DMS153 treated with DMSO at 0.1 percent for 48 hours (cell line): ENCODE results near the gene YPEL5.
"Not testable (repeated sequence)": the region's sequence is repeated elsewhere in the genome, so short reads cannot be mapped to it uniquely, and the experiment has no call there.

Source experiments
- DNase-seq: peaks from one replicate; lab custom pipeline; 2025; ENCODE audit not compliant: unreplicated experiment; lab: John Stamatoyannopoulos, UW

Gene YPEL5

GRCh38 chr2:30136764-30137444 is 9.9 kb upstream of the YPEL5 start:
- DNase-seq: no peak

GRCh38 chr2:30139131-30139870 is 7.5 kb upstream of the YPEL5 start:
- DNase-seq: no peak

- DNase-seq: no peak
Measured at GRCh38 chr2:30141136-30141535, 5.7 kb upstream of the YPEL5 start.

GRCh38 chr2:30144260-30144659 is 2.5 kb upstream of the YPEL5 start:
- DNase-seq: no peak

GRCh38 chr2:30144951-30145350 is 1.9 kb upstream of the YPEL5 start:
- DNase-seq: not testable (repeated sequence)

GRCh38 chr2:30145826-30146336 is 926 bp upstream of the YPEL5 start:
- DNase-seq: no peak

- no peak for DNase-seq
Measured at GRCh38 chr2:30147196-30147714, 448 bp downstream of the YPEL5 start.

GRCh38 chr2:30147715-30148610 is 1.2 kb downstream of the YPEL5 start:
- peak; percentile 12 for DNase-seq

GRCh38 chr2:30148850-30149249 is 2.0 kb downstream of the YPEL5 start:
- no peak for DNase-seq

GRCh38 chr2:30149513-30149912 is 2.7 kb downstream of the YPEL5 start:
- no peak for DNase-seq

- no peak for DNase-seq
Measured at GRCh38 chr2:30149976-30150375, 3.2 kb downstream of the YPEL5 start.

- no peak for DNase-seq
Measured at GRCh38 chr2:30150786-30151185, 4.0 kb downstream of the YPEL5 start.

- DNase-seq: no peak
Measured at GRCh38 chr2:30152385-30152784, 5.6 kb downstream of the YPEL5 start.

GRCh38 chr2:30155202-30155601 is 8.4 kb downstream of the YPEL5 start:
- no peak for DNase-seq

- DNase-seq: no peak
Measured at GRCh38 chr2:30155889-30156658, 9.3 kb downstream of the YPEL5 start.

- no peak for DNase-seq
Measured at GRCh38 chr2:30157616-30158015, 10.8 kb downstream of the YPEL5 start.

GRCh38 chr2:30159766-30160165 is 13.0 kb downstream of the YPEL5 start:
- no peak for DNase-seq

GRCh38 chr2:30161929-30162706 is 15.3 kb downstream of the YPEL5 start:
- DNase-seq: no peak

- DNase-seq: no peak
Measured at GRCh38 chr2:30162806-30163205, 16.0 kb downstream of the YPEL5 start.
